ENCODE measurements around the gene NMT1. TPM values are rescaled to one million over a fixed set of nuclear protein-coding genes. Genes with fewer than 3 reads are reported as not detected.
A peak's percentile ranks its signal among the peaks of the same experiment; 100 is the strongest.

Gene NMT1
- total and polyA plus RNA-seq, 2 of the 13 experiments (the other 11 are each of a cell fraction or from before 2014, with no cell fraction given), result 75.7 to 142 TPM

DNA sequence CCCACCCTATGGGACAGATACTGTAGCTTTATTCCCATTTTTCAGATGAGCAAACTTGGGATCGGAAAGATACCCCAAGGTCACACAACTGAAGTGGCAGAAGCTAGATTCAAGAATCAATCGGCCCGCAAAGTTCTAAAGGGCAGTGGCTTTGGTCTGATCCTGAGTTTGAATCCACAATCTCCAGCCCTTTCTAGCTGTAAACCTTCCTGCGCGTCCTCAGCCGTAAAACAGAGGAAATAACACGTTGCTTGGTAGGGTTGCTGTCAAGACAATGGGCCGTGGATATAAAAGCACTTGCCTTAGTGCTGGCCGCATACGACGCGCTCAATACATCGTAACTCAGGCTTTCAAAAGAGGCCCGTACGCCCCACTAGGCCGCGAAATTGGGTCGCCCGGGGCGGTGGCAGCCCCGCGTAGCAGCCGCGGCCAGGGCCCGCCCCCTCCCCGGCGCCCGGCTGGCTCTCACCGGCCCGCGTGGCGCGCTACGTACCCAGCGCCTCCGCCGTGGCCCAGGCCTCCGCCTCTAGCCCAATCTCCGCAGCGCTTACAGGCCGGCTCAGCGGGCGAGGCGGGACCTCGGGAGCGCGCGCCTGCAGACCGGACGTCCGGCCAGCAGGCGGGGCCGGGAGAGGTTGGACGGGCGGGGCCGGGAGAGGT lies 9.9 kb upstream of the NMT1 start, which contains the start of gene DCAKD (continued):
- TF ChIP-seq, protein P1, sequence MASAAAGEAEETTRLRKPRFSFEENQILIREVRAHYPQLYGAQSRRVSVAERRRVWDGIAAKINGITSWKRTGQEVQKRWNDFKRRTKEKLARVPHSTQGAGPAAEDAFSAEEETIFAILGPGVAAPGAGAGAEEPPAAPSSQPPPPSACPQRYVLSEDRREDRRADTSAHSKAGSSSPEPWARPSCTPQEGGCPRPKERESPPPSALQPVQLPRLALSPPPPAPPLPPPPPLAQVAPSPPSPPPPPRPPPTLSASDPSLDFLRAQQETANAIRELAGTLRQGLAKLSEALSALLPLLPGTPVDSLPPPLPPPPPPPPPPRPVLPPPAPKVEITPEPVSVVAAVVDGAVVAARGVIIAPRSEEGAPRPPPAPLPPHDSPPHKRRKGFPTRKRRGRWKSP (CRISPR knock-in tag; IDR thresholded peaks at IDR 0.05), result no peak
- TF ChIP-seq FOXK1 (CRISPR knock-in tag; IDR thresholded peaks at IDR 0.05; ENCODE audit: borderline replicate concordance, low read depth) (no peak), HNRNPLL (IDR thresholded peaks at IDR 0.05; ENCODE audit: low read depth, low read length, poor library complexity, severe bottlenecking) (peak; percentile 98), WIZ (CRISPR knock-in tag; IDR thresholded peaks at IDR 0.05) (no peak), ZNF598 (CRISPR knock-in tag; IDR thresholded peaks at IDR 0.05; ENCODE audit: borderline replicate concordance) (no peak), ZNF331 (CRISPR knock-in tag; IDR thresholded peaks at IDR 0.05) (peak; percentile 30), ZNF335 (CRISPR knock-in tag; IDR thresholded peaks at IDR 0.05) (no peak), MZF1 (CRISPR knock-in tag; IDR thresholded peaks at IDR 0.05; ENCODE audit: borderline replicate concordance) (no peak), CBFB (CRISPR knock-in tag; IDR thresholded peaks at IDR 0.05) (0 out of 2 replicates have a peak, but pooled peaks have one; percentile 30), CBX2 (IDR thresholded peaks at IDR 0.05; ENCODE audit: low read depth, low read length) (no peak), CBX2 (CRISPR knock-in tag; IDR thresholded peaks at IDR 0.05; ENCODE audit: low read depth) (no peak), AGO2 (optimal IDR thresholded peaks at IDR 0.05; ENCODE audit: low read depth, low read length) (peak; percentile 92), YEATS2 (CRISPR knock-in tag; IDR thresholded peaks at IDR 0.05; ENCODE audit: borderline replicate concordance) (0 out of 2 replicates have a peak, but pooled peaks have one; percentile 52)
- TF ChIP-seq, protein P2, sequence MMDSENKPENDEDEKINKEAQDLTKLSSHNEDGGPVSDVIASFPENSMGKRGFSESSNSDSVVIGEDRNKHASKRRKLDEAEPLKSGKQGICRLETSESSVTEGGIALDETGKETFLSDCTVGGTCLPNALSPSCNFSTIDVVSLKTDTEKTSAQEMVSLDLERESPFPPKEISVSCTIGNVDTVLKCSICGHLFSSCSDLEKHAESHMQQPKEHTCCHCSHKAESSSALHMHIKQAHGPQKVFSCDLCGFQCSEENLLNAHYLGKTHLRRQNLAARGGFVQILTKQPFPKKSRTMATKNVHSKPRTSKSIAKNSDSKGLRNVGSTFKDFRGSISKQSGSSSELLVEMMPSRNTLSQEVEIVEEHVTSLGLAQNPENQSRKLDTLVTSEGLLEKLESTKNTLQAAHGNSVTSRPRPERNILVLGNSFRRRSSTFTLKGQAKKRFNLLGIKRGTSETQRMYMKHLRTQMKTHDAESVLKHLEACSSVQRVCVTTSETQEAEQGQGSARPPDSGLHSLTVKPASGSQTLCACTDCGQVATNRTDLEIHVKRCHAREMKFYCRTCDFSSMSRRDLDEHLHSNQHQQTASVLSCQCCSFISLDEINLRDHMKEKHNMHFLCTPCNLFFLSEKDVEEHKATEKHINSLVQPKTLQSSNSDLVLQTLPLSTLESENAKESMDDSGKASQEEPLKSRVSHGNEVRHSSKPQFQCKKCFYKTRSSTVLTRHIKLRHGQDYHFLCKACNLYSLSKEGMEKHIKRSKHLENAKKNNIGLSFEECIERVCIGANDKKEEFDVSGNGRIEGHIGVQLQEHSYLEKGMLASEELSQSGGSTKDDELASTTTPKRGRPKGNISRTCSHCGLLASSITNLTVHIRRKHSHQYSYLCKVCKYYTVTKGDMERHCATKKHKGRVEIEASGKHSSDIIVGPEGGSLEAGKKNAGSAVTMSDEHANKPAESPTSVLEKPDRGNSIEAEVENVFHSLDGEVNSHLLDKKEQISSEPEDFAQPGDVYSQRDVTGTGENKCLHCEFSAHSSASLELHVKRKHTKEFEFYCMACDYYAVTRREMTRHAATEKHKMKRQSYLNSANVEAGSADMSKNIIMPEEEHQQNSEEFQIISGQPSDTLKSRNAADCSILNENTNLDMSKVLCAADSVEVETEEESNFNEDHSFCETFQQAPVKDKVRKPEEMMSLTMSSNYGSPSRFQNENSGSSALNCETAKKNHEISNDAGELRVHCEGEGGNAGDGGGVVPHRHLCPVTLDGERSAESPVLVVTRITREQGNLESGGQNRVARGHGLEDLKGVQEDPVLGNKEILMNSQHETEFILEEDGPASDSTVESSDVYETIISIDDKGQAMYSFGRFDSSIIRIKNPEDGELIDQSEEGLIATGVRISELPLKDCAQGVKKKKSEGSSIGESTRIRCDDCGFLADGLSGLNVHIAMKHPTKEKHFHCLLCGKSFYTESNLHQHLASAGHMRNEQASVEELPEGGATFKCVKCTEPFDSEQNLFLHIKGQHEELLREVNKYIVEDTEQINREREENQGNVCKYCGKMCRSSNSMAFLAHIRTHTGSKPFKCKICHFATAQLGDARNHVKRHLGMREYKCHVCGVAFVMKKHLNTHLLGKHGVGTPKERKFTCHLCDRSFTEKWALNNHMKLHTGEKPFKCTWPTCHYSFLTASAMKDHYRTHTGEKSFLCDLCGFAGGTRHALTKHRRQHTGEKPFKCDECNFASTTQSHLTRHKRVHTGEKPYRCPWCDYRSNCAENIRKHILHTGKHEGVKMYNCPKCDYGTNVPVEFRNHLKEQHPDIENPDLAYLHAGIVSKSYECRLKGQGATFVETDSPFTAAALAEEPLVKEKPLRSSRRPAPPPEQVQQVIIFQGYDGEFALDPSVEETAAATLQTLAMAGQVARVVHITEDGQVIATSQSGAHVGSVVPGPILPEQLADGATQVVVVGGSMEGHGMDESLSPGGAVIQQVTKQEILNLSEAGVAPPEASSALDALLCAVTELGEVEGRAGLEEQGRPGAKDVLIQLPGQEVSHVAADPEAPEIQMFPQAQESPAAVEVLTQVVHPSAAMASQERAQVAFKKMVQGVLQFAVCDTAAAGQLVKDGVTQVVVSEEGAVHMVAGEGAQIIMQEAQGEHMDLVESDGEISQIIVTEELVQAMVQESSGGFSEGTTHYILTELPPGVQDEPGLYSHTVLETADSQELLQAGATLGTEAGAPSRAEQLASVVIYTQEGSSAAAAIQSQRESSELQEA (CRISPR knock-in tag; IDR thresholded peaks at IDR 0.05; ENCODE audit: not compliant biosample characterization), result no peak
- TF ChIP-seq, protein P3, sequence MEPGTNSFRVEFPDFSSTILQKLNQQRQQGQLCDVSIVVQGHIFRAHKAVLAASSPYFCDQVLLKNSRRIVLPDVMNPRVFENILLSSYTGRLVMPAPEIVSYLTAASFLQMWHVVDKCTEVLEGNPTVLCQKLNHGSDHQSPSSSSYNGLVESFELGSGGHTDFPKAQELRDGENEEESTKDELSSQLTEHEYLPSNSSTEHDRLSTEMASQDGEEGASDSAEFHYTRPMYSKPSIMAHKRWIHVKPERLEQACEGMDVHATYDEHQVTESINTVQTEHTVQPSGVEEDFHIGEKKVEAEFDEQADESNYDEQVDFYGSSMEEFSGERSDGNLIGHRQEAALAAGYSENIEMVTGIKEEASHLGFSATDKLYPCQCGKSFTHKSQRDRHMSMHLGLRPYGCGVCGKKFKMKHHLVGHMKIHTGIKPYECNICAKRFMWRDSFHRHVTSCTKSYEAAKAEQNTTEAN (CRISPR knock-in tag; conservative IDR thresholded peaks at IDR 0.05), result no peak; the same call in 1 of the 2 replicates
- TF ChIP-seq, protein P4, sequence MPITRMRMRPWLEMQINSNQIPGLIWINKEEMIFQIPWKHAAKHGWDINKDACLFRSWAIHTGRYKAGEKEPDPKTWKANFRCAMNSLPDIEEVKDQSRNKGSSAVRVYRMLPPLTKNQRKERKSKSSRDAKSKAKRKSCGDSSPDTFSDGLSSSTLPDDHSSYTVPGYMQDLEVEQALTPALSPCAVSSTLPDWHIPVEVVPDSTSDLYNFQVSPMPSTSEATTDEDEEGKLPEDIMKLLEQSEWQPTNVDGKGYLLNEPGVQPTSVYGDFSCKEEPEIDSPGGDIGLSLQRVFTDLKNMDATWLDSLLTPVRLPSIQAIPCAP (CRISPR knock-in tag; IDR thresholded peaks at IDR 0.05; ENCODE audit: low read depth), result no peak
- TF ChIP-seq, protein P5, sequence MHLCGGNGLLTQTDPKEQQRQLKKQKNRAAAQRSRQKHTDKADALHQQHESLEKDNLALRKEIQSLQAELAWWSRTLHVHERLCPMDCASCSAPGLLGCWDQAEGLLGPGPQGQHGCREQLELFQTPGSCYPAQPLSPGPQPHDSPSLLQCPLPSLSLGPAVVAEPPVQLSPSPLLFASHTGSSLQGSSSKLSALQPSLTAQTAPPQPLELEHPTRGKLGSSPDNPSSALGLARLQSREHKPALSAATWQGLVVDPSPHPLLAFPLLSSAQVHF (CRISPR knock-in tag; IDR thresholded peaks at IDR 0.05), result no peak

Data from HepG2 (cell line).